Stimulated activated CD8-positive, alpha-beta memory T cell treated with anti-CD3 and anti-CD28 coated beads, Interleukin-4, amount 100 ng/mL, for 48 hours (primary cell): ENCODE results near the gene SPHKAP.
"Not testable (repeated sequence)": the region's sequence is repeated elsewhere in the genome, so short reads cannot be mapped to it uniquely, and the experiment has no call there.

ENCODE experiments used
- DNase-seq: peaks from one replicate; pipeline ENCODE4 v3.0.0-alpha.2; 2020

SPHKAP gene

GRCh38 chr2:228102949-228103348 lies 78.5 kb downstream of the SPHKAP start:
- DNase-seq: no peak

- no peak for DNase-seq
Observed at GRCh38 chr2:228094377-228094921, 87.0 kb downstream of the SPHKAP start.

GRCh38 chr2:228092056-228092455 lies 89.4 kb downstream of the SPHKAP start:
- no peak for DNase-seq

- no peak for DNase-seq
Observed at GRCh38 chr2:228086561-228086960, 94.9 kb downstream of the SPHKAP start.

GRCh38 chr2:228084717-228085116 lies 96.8 kb downstream of the SPHKAP start:
- no peak for DNase-seq

DNA sequence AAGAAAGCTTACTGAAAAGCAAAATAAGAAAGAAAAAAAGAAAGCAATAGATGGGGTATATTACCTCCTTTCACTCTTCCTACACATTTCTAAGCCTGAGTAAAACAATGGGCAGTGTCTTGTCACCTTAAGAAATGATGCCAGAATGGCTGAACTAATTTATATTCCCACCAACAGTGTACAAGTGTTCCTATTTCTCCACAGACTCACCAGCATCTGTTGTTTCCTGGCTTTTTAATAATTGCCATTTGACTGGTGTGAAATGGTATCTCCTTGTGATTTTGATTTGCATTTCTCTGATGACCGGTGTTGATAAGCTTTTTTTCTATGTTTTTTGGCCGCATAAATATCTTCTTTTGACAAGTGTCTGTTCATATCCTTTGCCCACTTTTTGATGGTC lies 98.4 kb downstream of the SPHKAP start:
- DNase-seq: no peak

- no peak for DNase-seq
Observed at GRCh38 chr2:228082571-228082970, 98.9 kb downstream of the SPHKAP start.

DNA sequence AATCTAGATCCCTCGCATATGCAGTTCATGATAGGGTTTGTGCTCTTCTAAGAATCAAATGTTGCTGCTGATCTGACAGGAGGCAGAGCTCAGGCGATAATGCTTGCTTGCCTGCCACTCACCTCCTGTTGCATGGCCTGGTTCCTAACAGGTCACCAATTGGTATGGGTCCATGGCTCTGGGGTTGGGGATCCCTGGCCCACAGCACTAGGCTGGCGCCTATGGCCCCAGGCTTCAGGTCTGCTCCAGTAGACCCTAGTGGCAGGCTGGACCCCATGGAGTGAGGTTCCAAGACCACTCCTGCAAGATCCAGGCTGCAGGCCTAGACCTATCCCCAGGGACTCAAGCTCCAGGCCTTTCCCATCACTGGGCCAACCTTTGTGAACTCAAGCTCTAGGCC lies 102.3 kb downstream of the SPHKAP start:
- no peak for DNase-seq

DNA sequence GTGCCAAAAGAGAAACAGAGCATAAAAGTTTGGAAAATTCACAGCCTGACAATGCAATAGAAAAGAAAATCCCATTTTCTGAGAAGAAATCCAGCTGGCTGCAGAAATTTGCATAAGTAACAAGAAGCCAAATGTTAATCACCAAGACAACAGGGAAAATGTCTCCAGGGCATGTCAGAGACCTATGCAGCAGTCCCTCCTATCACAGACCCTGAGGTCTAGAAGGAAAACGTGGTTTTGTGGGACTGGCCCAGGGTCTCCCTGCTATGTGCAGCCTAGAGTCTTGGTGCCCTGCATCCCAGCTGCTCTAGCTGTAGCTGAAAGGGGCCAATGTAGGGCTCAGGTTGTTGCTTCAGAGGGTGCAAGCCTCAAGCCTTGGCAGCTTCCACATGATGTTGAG lies 104.8 kb downstream of the SPHKAP start:
- DNase-seq: not testable (repeated sequence)

- no peak for DNase-seq
Observed at GRCh38 chr2:228072669-228073068, 108.8 kb downstream of the SPHKAP start.

DNA sequence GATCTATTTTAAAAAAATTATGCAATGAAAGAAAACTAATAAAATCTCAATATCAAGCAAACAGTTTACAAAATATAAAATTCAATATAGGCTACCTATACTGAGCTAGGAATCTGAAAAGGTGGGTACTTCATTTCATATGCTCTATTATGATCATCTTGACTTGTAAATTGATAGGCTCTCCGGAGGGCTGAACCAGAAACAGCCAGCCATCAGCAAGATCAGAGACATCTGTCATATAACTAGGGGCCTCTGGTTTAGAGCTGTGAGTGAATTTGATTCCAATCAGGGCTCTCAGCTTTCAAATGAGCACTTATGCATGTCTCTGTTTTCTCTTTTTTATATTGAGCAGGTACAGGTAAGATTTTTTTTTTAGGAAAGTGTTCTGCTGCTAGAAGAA lies 114.2 kb downstream of the SPHKAP start:
- no peak for DNase-seq

DNA sequence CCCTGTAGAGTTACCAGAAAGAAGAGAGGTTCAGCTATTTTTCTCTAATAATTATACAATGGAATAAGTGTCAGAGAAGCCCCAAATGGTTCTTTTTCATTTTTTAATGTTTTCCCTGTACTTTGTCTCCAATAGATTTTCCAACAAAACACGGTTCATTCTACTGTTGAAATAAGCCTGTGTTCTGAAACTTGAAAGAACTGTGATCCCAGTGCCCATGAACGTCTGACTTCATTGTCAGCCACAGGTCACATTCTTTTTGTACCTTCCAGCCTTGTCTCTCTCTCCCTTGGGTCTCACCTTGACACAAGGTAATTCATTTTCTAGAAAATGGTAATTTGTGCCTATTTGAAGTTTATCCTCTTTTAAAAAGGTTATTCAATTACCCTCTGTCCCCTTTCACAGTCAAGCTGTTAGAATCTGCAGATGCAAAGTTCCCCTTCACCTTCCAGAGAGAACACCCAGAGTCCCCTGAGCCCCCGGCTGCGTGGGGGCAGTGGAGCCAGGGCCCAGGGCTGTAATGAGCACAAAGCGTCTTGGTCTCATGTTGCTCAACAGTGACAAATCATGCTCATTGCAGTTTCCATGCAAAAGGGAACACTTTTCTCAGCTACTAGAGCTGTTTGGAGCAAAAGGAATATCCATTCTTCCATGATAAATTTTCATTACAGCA lies 115.2 kb downstream of the SPHKAP start:
- DNase-seq: no peak

- DNase-seq: no peak
Observed at GRCh38 chr2:228065686-228066085, 115.8 kb downstream of the SPHKAP start.

- no peak for DNase-seq
Observed at GRCh38 chr2:228064796-228065315, 116.6 kb downstream of the SPHKAP start.

- DNase-seq: no peak
Observed at GRCh38 chr2:228064024-228064423, 117.5 kb downstream of the SPHKAP start.

DNA sequence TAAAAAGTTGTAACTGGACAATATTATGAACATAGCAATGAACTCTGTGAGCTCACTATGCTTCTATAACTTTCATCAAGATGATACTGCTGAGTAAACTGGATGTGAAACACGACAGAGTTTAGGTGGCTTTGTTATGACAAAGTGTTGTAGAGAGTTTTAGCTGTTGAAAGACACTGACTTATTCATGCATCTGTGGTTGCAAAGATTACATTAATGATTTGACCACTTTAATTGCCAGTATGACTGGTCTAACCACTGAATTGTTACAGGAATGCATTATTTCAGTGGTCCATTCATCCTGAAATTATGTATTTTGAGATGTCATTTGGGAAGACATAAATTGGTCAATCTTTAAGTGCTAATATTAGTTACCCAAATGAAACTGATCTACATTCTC lies 117.9 kb downstream of the SPHKAP start:
- DNase-seq: no peak

GRCh38 chr2:228059735-228060134 lies 121.8 kb downstream of the SPHKAP start:
- no peak for DNase-seq

DNA sequence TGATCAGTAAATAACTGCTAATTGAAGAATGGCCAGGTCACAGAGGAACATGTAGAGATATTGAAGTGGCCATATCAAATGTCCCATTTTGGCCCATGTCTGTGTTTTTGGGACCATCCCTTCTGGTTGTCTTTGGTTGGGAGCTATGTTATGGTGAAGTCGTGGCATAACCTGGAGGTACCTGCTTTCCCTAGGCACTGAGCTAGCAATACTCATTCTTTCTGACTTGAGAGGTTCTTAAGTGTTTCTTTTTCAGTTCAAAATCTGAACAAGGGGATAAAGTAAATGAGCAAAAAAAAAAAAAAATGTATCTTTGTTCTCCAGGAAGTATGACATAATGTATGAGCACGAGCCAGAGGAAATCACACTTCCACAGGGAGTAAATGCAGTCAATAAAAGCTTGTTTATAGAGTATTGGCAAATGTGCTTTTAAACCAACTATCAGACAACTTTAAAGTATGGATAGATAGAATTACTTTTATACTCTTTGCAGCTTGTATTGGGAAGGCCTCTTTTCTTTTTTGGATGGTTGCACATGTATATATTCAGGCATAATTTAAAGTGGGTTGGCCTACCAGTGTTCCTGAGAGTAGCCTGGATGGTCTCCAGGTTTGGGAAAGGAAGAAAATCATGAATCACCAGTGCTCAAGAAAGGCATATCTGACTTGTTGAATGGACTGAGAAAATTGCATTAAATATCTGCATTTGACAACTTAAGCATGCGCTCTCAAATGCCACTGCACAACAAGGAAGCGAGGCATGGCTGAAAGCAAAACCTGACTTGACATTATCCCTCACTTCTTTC lies 125.0 kb downstream of the SPHKAP start:
- no peak for DNase-seq

DNA sequence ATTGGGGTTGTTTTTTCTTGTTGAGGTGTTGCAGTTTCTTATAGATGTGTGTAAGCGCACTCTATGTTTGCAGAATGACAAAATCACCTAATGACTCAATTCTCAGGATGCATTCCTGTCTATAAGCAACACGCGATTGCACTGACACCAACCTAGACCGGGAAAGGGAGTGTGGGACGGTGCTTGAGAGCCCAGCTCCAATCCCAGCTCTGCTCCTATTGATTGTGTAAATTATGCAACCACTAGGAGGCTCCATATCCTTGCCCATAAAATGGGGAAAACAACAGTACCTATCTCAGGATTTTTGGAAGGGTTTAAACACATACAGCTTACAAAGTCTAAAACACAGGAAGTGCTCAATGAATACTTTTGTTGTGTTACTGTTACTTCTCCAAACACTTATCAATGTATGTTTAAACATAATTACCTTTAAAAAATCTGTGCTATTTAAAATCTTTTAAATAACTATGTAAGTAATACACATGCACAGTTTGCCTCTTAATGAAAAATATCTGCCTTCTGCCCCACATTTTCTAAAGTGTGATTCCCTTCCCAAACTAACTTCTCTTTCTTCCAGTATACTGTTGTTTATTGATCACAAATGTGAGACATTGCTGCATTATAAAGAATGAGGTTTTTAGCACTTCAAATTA lies 132.5 kb downstream of the SPHKAP start:
- DNase-seq: no peak

GRCh38 chr2:228040995-228041394 lies 140.5 kb downstream of the SPHKAP start:
- DNase-seq: no peak

- no peak for DNase-seq
Observed at GRCh38 chr2:228039752-228040534, 141.5 kb downstream of the SPHKAP start.

DNA sequence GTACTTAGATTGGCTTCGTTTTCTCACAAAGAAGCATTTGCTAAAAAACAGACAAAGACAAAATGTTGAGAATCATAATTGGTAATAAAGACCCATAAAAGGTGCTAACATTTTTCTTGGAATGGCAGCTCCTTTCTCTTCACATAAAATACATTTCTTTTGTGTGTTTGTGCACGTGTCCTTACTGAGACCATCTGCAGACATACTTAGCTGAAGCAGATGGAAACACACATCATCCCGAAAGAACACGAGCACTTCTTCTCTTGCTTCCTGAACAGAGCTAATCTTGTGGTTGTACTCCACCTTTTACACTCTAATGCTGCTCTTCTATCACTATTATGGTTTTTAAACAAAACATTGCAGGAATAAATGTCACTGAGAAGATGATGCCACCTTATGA lies 142.5 kb downstream of the SPHKAP start:
- no peak for DNase-seq

- DNase-seq: no peak
Observed at GRCh38 chr2:228037915-228038314, 143.6 kb downstream of the SPHKAP start.
